Endothelial cell of umbilical vein (primary cell): ENCODE data around the gene MGP. TPM values are rescaled to one million over a fixed set of nuclear protein-coding genes. Genes with fewer than 3 reads are reported as not detected.

Experiments used
- BruUV-seq: library from RNA; stranded (reverse); fragments of 400-500 nt; replicated peaks from 2 replicates; lab custom pipeline; 2021; lab: Mats Ljungman, UMichigan
- CTCF ChIA-PET: fragments of 300-600, 350-600 bp; sonication (Branson Sonifier 250); formaldehyde crosslinking; loops from one replicate; lab custom pipeline; 2021; ENCODE audit warnings: antibody characterized with exemption, inconsistent platforms; lab: Charles Lee
- POLR2A ChIA-PET: fragments of 300-600, 350-600 bp; sonication (Branson Sonifier 250); formaldehyde crosslinking; loops from one replicate; lab custom pipeline; 2021; ENCODE audit warnings: antibody characterized with exemption, inconsistent platforms; lab: Charles Lee
- DNase-seq: peaks from one replicate; pipeline ENCODE4 v3.0.0-alpha.2; 2011; ENCODE audit warnings: low read depth, low spot score
- FAIRE-seq: peaks from 2 replicates; lab custom pipeline; 2011; peaks lifted over from hg19 to GRCh38; lab: Jason Lieb, UNC
- H2AFZ ChIP-seq: 2 replicates; pipeline ENCODE4 v1.6.0; 2012; ENCODE audit warnings: low read depth, low read length, control low read depth, inconsistent platforms
- H3K27ac ChIP-seq: 2 replicates; pipeline ENCODE4 v1.5.1; 2011; ENCODE audit warnings: low read depth, mild to moderate bottlenecking, control low read depth, low read length, moderate library complexity; ENCODE audit not compliant: insufficient read depth
- H3K27me3 ChIP-seq, 2 experiments: 2 replicates each; pipeline versions ENCODE4 v1.6.0 to v1.6.1; 2011; ENCODE audit warnings: low read length in 2 of 2, mixed read lengths in 1 of 2; ENCODE audit not compliant: control insufficient read depth in 2 of 2, insufficient read depth in 2 of 2
- H3K36me3 ChIP-seq, 2 experiments: 2 replicates in 1 of 2; 3 replicates in 1 of 2; pipeline ENCODE4 v1.5.1; 2011; ENCODE audit warnings: low read length in 2 of 2, mild to moderate bottlenecking in 1 of 2, moderate library complexity in 1 of 2; ENCODE audit not compliant: control insufficient read depth in 2 of 2, insufficient read depth in 2 of 2; ENCODE audit errors: extremely low read depth in 1 of 2
- H3K4me1 ChIP-seq: 3 replicates; pipeline ENCODE4 v1.5.1; 2011; ENCODE audit warnings: mild to moderate bottlenecking, low read length; ENCODE audit not compliant: control insufficient read depth, insufficient read depth; ENCODE audit errors: extremely low read depth
- H3K4me2 ChIP-seq: 2 replicates; pipeline ENCODE4 v1.6.1; 2011; ENCODE audit warnings: low read length, control low read depth, mixed read lengths; ENCODE audit not compliant: insufficient read depth
- H3K4me3 ChIP-seq, 3 experiments: fragments of 200-600 bp in 1 of 3; sonication (generic), shearing (Covaris generic) in 1 of 3; replicated peaks in 1 of 3; 2 replicates each; pipeline ENCODE4 v1.5.1; 2011 to 2016; ENCODE audit warnings: control low read depth in 3 of 3, low read length in 3 of 3, mild to moderate bottlenecking in 2 of 3, inconsistent platforms in 1 of 3, low read depth in 1 of 3, moderate library complexity in 1 of 3; ENCODE audit not compliant: insufficient read depth in 1 of 3
- H3K79me2 ChIP-seq: 2 replicates; pipeline ENCODE4 v1.6.0; 2012; ENCODE audit warnings: low read length, inconsistent platforms; ENCODE audit not compliant: control insufficient read depth, insufficient read depth
- H3K9ac ChIP-seq: replicated peaks from 2 replicates; pipeline ENCODE3; 2011; ENCODE audit warnings: low read length, control low read depth; ENCODE audit not compliant: insufficient read depth; ENCODE audit errors: extremely low read depth
- H3K9me1 ChIP-seq: replicated peaks from 3 replicates; pipeline ENCODE4 v1.6.0; 2011; ENCODE audit warnings: mild to moderate bottlenecking, low read length; ENCODE audit not compliant: control insufficient read depth, insufficient read depth; ENCODE audit errors: extremely low read depth
- H3K9me3 ChIP-seq: replicated peaks from 2 replicates; pipeline ENCODE4 v1.5.1; 2012; ENCODE audit warnings: low read length, inconsistent platforms; ENCODE audit not compliant: control insufficient read depth, insufficient read depth
- H4K20me1 ChIP-seq: replicated peaks from 2 replicates; pipeline ENCODE3; 2011; ENCODE audit warnings: mild to moderate bottlenecking, low read length; ENCODE audit not compliant: control insufficient read depth, insufficient read depth; ENCODE audit errors: extremely low read depth
- CTCF ChIP-seq, 2 donors: IDR thresholded peaks; 1 replicate in 1 of 2; 2 replicates in 1 of 2; pipeline ENCODE4 v1.5.1; 2011; ENCODE audit warnings: low read length in 2 of 2, mild to moderate bottlenecking in 2 of 2, moderate library complexity in 2 of 2, control low read depth in 1 of 2, inconsistent platforms in 1 of 2, low read depth in 1 of 2; ENCODE audit not compliant: insufficient read depth in 1 of 2; ENCODE audit errors: extremely low read depth in 1 of 2
- EZH2 ChIP-seq: IDR thresholded peaks from 2 replicates; pipeline ENCODE4 v1.6.1; 2012; ENCODE audit warnings: borderline replicate concordance, low read depth, mild to moderate bottlenecking, moderate library complexity, low read length, inconsistent platforms; ENCODE audit not compliant: severe bottlenecking
- FOS ChIP-seq: IDR thresholded peaks from 2 replicates; pipeline ENCODE4 v1.6.1; 2011; ENCODE audit warnings: mild to moderate bottlenecking, low read length, moderate library complexity, borderline replicate concordance; ENCODE audit not compliant: insufficient read depth
- GATA2 ChIP-seq: IDR thresholded peaks from 2 replicates; pipeline ENCODE4 v1.7.0; 2011; ENCODE audit warnings: low read depth, mild to moderate bottlenecking, moderate library complexity, mixed read lengths, low read length; ENCODE audit not compliant: insufficient read length, insufficient read depth
- JUN ChIP-seq: IDR thresholded peaks from 2 replicates; pipeline ENCODE4 v1.6.1; 2011; ENCODE audit warnings: borderline replicate concordance, low read depth; ENCODE audit not compliant: insufficient read length, insufficient read depth
- MAX ChIP-seq: IDR thresholded peaks from 2 replicates; pipeline ENCODE4 v1.6.1; 2011; ENCODE audit not compliant: insufficient read depth, insufficient read length
- MYC ChIP-seq: IDR thresholded peaks from one replicate; pipeline ENCODE4 v1.6.1; 2011; ENCODE audit warnings: mild to moderate bottlenecking, low read depth, low read length
- POLR2A ChIP-seq: IDR thresholded peaks from 2 replicates; pipeline ENCODE4 v1.6.1; 2012; ENCODE audit warnings: low read depth, mild to moderate bottlenecking, control low read depth, low read length
- POLR2AphosphoS5 ChIP-seq: IDR thresholded peaks from 2 replicates; pipeline ENCODE4 v1.6.1; 2012; ENCODE audit warnings: low read depth, mild to moderate bottlenecking, control low read depth, low read length, moderate library complexity; ENCODE audit not compliant: insufficient read depth
- dilution Hi-C: fragments of 300-500 bp; cut with MboI; formaldehyde crosslinking; loops from one replicate; pipeline ENCODE4 v1.15.0; 2019; ENCODE audit warnings: low sequenced_read_pairs; ENCODE audit not compliant: extremely low pct_ligation_motif_present
- intact Hi-C: fragments of 100-400 bp; cut with micrococcal nuclease; formaldehyde crosslinking; loops from one replicate; pipeline ENCODE4 v1.10.0; 2022
- polyA plus RNA-seq, 4 experiments: library from polyadenylated mRNA; depleted of rRNA in 3 of 4; stranded (reverse) in 3 of 4; unstranded in 1 of 4; fragments of >200 nt; gene quantifications; 2 replicates each; pipeline versions ENCODE4 v1.2.1 to v1.2.3, GENCODE V29; 2011 to 2012; ENCODE audit warnings: missing spikeins in 1 of 4
- total RNA-seq: library from RNA; stranded (reverse); gene quantifications from 2 replicates; pipeline ENCODE4 v1.2.3, GENCODE V29; 2021

MGP gene
- total and polyA plus RNA-seq, 2 donors (not counting 3 experiments of a cell fraction or from before 2014, with no cell fraction given): 284 to 479 TPM

GRCh38 chr12:14874882-14875281 is 10.8 kb downstream of the MGP start:
- H3K9me1 ChIP-seq: no peaks in the 10 kb centered on the region
- intact Hi-C loops: no loop called here
- H2AFZ ChIP-seq: no peak overlapping the region
- FAIRE-seq (no peak), DNase-seq (peak; percentile 19)
- no peak overlapping the region for H3K4me2 ChIP-seq
- H3K4me1 ChIP-seq: no peaks in the 10 kb centered on the region
- H3K79me2 ChIP-seq: no peaks in the 10 kb centered on the region
- H3K27ac ChIP-seq: no peak overlapping the region
- no peak overlapping the region for H3K9ac ChIP-seq
- dilution Hi-C loops: no loop called here
- POLR2A ChIA-PET: no interaction called here
- H3K36me3 ChIP-seq: no peaks in the 10 kb centered on the region
- no peak overlapping the region for H3K4me3 ChIP-seq
- TF ChIP-seq CTCF (IDR thresholded peaks at IDR 0.05; ENCODE audit: extremely low read depth in 1 of 2, insufficient read depth in 1 of 2, low read depth in 1 of 2, low read length in 2 of 2) (no peak), FOS (no peak), GATA2 (no peak), MAX (no peak), POLR2AphosphoS5 (no peak), EZH2 (no peak), MYC (no peak), POLR2A (no peak), JUN (no peak)
- CTCF ChIA-PET: no interaction called here
- no TSS peak for BruUV-seq
- H3K9me3 ChIP-seq: no peaks in the 10 kb centered on the region
- H3K27me3 ChIP-seq: no peaks in the 10 kb centered on the region
- H4K20me1 ChIP-seq: no peaks in the 10 kb centered on the region
